A549 (cell line): ENCODE measurements around the gene PLCD1. TPM values are rescaled to one million over a fixed set of nuclear protein-coding genes. Genes with fewer than 3 reads are reported as not detected.

Experiments
- ATAC-seq, 2 experiments: fragments of 200-7000 bp in 1 of 2; fragments of >200 bp in 1 of 2; cut with Nextera tagmentation in 1 of 2; cut with Tn5 transposase in 1 of 2; 3 replicates each; pipeline versions ENCODE4 v1.8.0 to v1.9.1; 2018 to 2020; ENCODE audit warnings: mild to moderate bottlenecking in 1 of 2, moderate library complexity in 1 of 2
- CTCF ChIA-PET: fragments of 300-600 bp; sonication (Branson Sonifier 250); formaldehyde crosslinking; extraction: SDS; loops from one replicate; lab custom pipeline; 2021; ENCODE audit warnings: antibody characterized with exemption, inconsistent platforms; lab: Yijun Ruan, JAX
- POLR2A ChIA-PET: fragments of 350-600 bp; formaldehyde crosslinking; extraction: SDS; loops from one replicate; lab custom pipeline; 2021; ENCODE audit warnings: antibody characterized with exemption, inconsistent platforms; lab: Yijun Ruan, JAX
- DNase-seq, 2 experiments: peaks; one replicate each; pipeline versions ENCODE4 v3.0.0 to v3.0.0-alpha.2; 2011 to 2016; ENCODE audit warnings: low read depth in 1 of 2, low spot score in 1 of 2
- FAIRE-seq: peaks from 2 replicates; lab custom pipeline; 2011; peaks lifted over from hg19 to GRCh38; lab: Jason Lieb, UNC
- H3K27ac ChIP-seq, 2 experiments: fragments of >200 bp; sonication (Bioruptor Twin); formaldehyde crosslinking; 3 replicates each; pipeline ENCODE4 v1.5.1; 2016 to 2017
- H3K4me1 ChIP-seq: fragments of >200 bp; sonication (Bioruptor Twin); formaldehyde crosslinking; 3 replicates; pipeline ENCODE4 v1.6.1; 2016
- H3K4me2 ChIP-seq: fragments of >200 bp; sonication (Bioruptor Twin); formaldehyde crosslinking; 3 replicates; pipeline ENCODE4 v1.6.1; 2016
- H3K4me3 ChIP-seq: fragments of >200 bp; sonication (Bioruptor Twin); formaldehyde crosslinking; 3 replicates; pipeline ENCODE4 v1.5.1; 2016
- H3K9me3 ChIP-seq: fragments of >200 bp; sonication (Bioruptor Twin); formaldehyde crosslinking; 3 replicates; pipeline ENCODE4 v1.6.1; 2016
- ATOH8 ChIP-seq: fragments of 250-450 bp; sonication (Bioruptor Pico); IDR thresholded peaks from 2 replicates; pipeline ENCODE4 v1.5.0; 2020; ENCODE audit warnings: low read depth, mild to moderate bottlenecking, moderate library complexity
- CBX8 ChIP-seq: fragments of 200-600 bp; sonication (generic); IDR thresholded peaks from 2 replicates; pipeline ENCODE4 v1.6.1; 2016
- CEBPB ChIP-seq, 2 experiments: fragments of >200 bp in 1 of 2; sonication (Bioruptor Twin) in 1 of 2; formaldehyde crosslinking in 1 of 2; IDR thresholded peaks; 2 replicates each; pipeline ENCODE4 v1.6.1; 2012 to 2016
- CHD2 ChIP-seq: fragments of 150-350 bp; IDR thresholded peaks from 2 replicates; pipeline ENCODE4 v1.6.1; 2014; ENCODE audit warnings: low read length; ENCODE audit not compliant: partially characterized antibody
- CTCF ChIP-seq: fragments of >200 bp; sonication (Bioruptor Twin); formaldehyde crosslinking; IDR thresholded peaks from 3 replicates; pipeline ENCODE4 v1.5.1; 2016
- EHF ChIP-seq: fragments of 250-450 bp; sonication (Bioruptor Pico); IDR thresholded peaks from 2 replicates; pipeline ENCODE4 v1.5.0; 2020; ENCODE audit warnings: mild to moderate bottlenecking
- EHMT2 ChIP-seq: fragments of 200-600 bp; sonication (generic); IDR thresholded peaks from 2 replicates; pipeline ENCODE4 v1.6.1; 2016; ENCODE audit warnings: antibody characterized with exemption, low read depth, mild to moderate bottlenecking, moderate library complexity
- EP300 ChIP-seq, 2 experiments: fragments of >200 bp; sonication (Bioruptor Twin); formaldehyde crosslinking; IDR thresholded peaks; 2 replicates in 1 of 2; 3 replicates in 1 of 2; pipeline ENCODE4 v1.6.1; 2016 to 2017
- FOSL2 ChIP-seq, 2 experiments: fragments of 450-650 bp in 1 of 2; fragments of >200 bp in 1 of 2; sonication (Bioruptor Twin) in 1 of 2; formaldehyde crosslinking; IDR thresholded peaks; 2 replicates each; pipeline versions ENCODE4 v1.5.0 to v1.6.1; 2016 to 2020; ENCODE audit warnings: mild to moderate bottlenecking in 1 of 2, moderate library complexity in 1 of 2
- GATA3 ChIP-seq: IDR thresholded peaks from 2 replicates; pipeline ENCODE4 v1.6.1; 2012; ENCODE audit warnings: borderline replicate concordance
- HES2 ChIP-seq: fragments of >200 bp; sonication (Bioruptor Twin); formaldehyde crosslinking; IDR thresholded peaks from 2 replicates; pipeline ENCODE4 v1.6.1; 2016
- HMGXB4 ChIP-seq: fragments of 250-450 bp; sonication (Bioruptor Pico); IDR thresholded peaks from 2 replicates; pipeline ENCODE4 v1.5.0; 2021; ENCODE audit warnings: mild to moderate bottlenecking, moderate library complexity, borderline replicate concordance
- HOXA7 ChIP-seq: fragments of 250-450 bp; sonication (Bioruptor Pico); IDR thresholded peaks from 2 replicates; pipeline ENCODE4 v1.5.0; 2020; ENCODE audit warnings: mild to moderate bottlenecking, moderate library complexity
- MAX ChIP-seq: IDR thresholded peaks from 2 replicates; pipeline ENCODE4 v1.6.1; 2012
- MAZ ChIP-seq: fragments of 150-350 bp; IDR thresholded peaks from 2 replicates; pipeline ENCODE4 v1.6.1; 2014; ENCODE audit warnings: antibody characterized with exemption, low read depth, low read length, borderline replicate concordance
- MYC ChIP-seq: IDR thresholded peaks from 2 replicates; pipeline ENCODE4 v1.6.1; 2012; ENCODE audit warnings: mild to moderate bottlenecking, inconsistent platforms, low read length, improper control_type of control experiment, borderline replicate concordance
- NR3C1 ChIP-seq: fragments of >200 bp; sonication (Bioruptor Twin); formaldehyde crosslinking; IDR thresholded peaks from 3 replicates; pipeline ENCODE4 v1.6.1; 2017
- POLR2A ChIP-seq: IDR thresholded peaks from 2 replicates; pipeline ENCODE4 v1.6.1; 2012; ENCODE audit warnings: mild to moderate bottlenecking, low read length
- RAD21 ChIP-seq, 2 experiments: fragments of >200 bp in 1 of 2; sonication (Bioruptor Twin) in 1 of 2; formaldehyde crosslinking in 1 of 2; IDR thresholded peaks in 1 of 2; conservative IDR thresholded peaks in 1 of 2; 2 replicates in 1 of 2; 3 replicates in 1 of 2; pipeline ENCODE4 v1.6.1; 2012 to 2018; ENCODE audit warnings: inconsistent platforms in 1 of 2
- RNF2 ChIP-seq: fragments of 200-600 bp; sonication (generic); IDR thresholded peaks from 2 replicates; pipeline ENCODE4 v1.6.1; 2016; ENCODE audit warnings: low read depth, mild to moderate bottlenecking, antibody characterized with exemption, moderate library complexity, borderline replicate concordance
- SREBF2 ChIP-seq: fragments of 450-650 bp; IDR thresholded peaks from 2 replicates; pipeline ENCODE4 v1.6.1; 2014; ENCODE audit warnings: mild to moderate bottlenecking, moderate library complexity
- TFCP2L1 ChIP-seq: fragments of 250-450 bp; sonication (Bioruptor Pico); IDR thresholded peaks from 2 replicates; pipeline ENCODE4 v1.5.0; 2021; ENCODE audit warnings: mild to moderate bottlenecking
- USF2 ChIP-seq: fragments of 450-650 bp; IDR thresholded peaks from 2 replicates; pipeline ENCODE4 v1.6.1; 2014; ENCODE audit warnings: antibody characterized with exemption
- ZC3H11A ChIP-seq: fragments of 450-650 bp; IDR thresholded peaks from 2 replicates; pipeline ENCODE4 v1.6.1; 2014; ENCODE audit warnings: antibody characterized with exemption, mild to moderate bottlenecking
- WGBS: methylation state at CpG from one replicate; pipeline ENCODE4 v1.1.6; 2017; ENCODE audit errors: missing lambda C conversion rate; 5-methylcytosine and 5-hydroxymethylcytosine counted together
- polyA plus RNA-seq, 4 experiments: library from polyadenylated mRNA; depleted of rRNA in 3 of 4; stranded (reverse); fragments of >200 nt; fragmentation: RNase III in 1 of 4; extraction: RNeasy Plus Mini Kit Qiagen cat#74134 plus additional on column Dnase treatment in 1 of 4; gene quantifications; 2 replicates in 3 of 4; 3 replicates in 1 of 4; pipeline ENCODE4 v1.2.3, GENCODE V29; 2011 to 2017

Gene PLCD1
- polyA plus RNA-seq, 2 of the 4 experiments (the other 2 are of a cell fraction) = 3.9 to 4.8 TPM

GRCh38 chr3:38007754-38008090 lies 21.7 kb downstream of the PLCD1 start:
- ATAC-seq (no peak), DNase-seq (no peak), FAIRE-seq (no peak)
- Histone ChIP-seq H3K4me3 (no peak overlapping the region), H3K4me2 (no peak overlapping the region), H3K27ac (no peak overlapping the region), H3K9me3 (no peaks in the 10 kb centered on the region), H3K4me1 (0 out of 3 replicates have a peak, but pooled peaks cover 4% of the 10 kb centered on the region)
- ChIA-PET POLR2A (no interaction called here), CTCF (interaction anchor here (1.8 to 2.0 kb wide), 2 partner anchors 10 to 152 kb away, joined by 6 to 10 read pairs; no protein-coding TSS in a partner anchor)
- no peak for TF ChIP-seq CBX8
- no peak for TF ChIP-seq ATOH8
- TF ChIP-seq CEBPB (IDR thresholded peaks at IDR 0.05) = no peak
- TF ChIP-seq MYC = no peak
- no peak for TF ChIP-seq MAZ
- no peak for TF ChIP-seq POLR2A
- TF ChIP-seq HOXA7 = no peak
- no peak for TF ChIP-seq EP300 (IDR thresholded peaks at IDR 0.05)
- WGBS = 98% methylated on average over 7 of the region's 7 CpGs

GRCh38 chr3:38006445-38006995 lies 22.9 kb downstream of the PLCD1 start:
- ATAC-seq = no peak
- H3K9me3 ChIP-seq = no peaks in the 10 kb centered on the region
- no peak overlapping the region for H3K4me3 ChIP-seq
- 96% methylated on average over 4 of the region's 16 CpGs for WGBS
- 0 out of 3 replicates have a peak, but pooled peaks cover 4% of the 10 kb centered on the region for H3K4me1 ChIP-seq
- FAIRE-seq = no peak
- H3K27ac ChIP-seq = no peak overlapping the region
- CTCF ChIA-PET = interaction anchor here (0.9 to 3.1 kb wide), 5 partner anchors 9 to 474 kb away, joined by 3 to 10 read pairs (median 6); no protein-coding TSS in a partner anchor
- POLR2A ChIA-PET = no interaction called here
- TF ChIP-seq GATA3 = no peak
- TF ChIP-seq ZC3H11A = no peak
- no peak for TF ChIP-seq EHF (CRISPR knock-in tag)
- no peak for TF ChIP-seq HMGXB4 (CRISPR knock-in tag)
- TF ChIP-seq POLR2A = no peak
- no peak for TF ChIP-seq EHMT2
- no peak for TF ChIP-seq RNF2
- no peak for TF ChIP-seq CTCF
- TF ChIP-seq CHD2 = no peak
- TF ChIP-seq USF2 = no peak
- TF ChIP-seq MYC = no peak
- TF ChIP-seq MAX = no peak
- TF ChIP-seq TFCP2L1 (CRISPR knock-in tag) = no peak
- no peak for TF ChIP-seq FOSL2 (IDR thresholded peaks at IDR 0.05)
- no peak for TF ChIP-seq FOSL2 (CRISPR knock-in tag; IDR thresholded peaks at IDR 0.05)
- no peak for TF ChIP-seq HES2
- TF ChIP-seq SREBF2 = no peak
- TF ChIP-seq MAZ = no peak
- TF ChIP-seq RAD21 (conservative IDR thresholded peaks at IDR 0.05 in 1 of 2, IDR thresholded peaks at IDR 0.05 in 1 of 2) = no peak
- TF ChIP-seq CEBPB (IDR thresholded peaks at IDR 0.05) = no peak
- no peak for TF ChIP-seq NR3C1
- TF ChIP-seq, all 56 proteins: peak for 0
- no peak overlapping the region for H3K4me2 ChIP-seq
- DNase-seq = no peak
